HG02970 (cell line): ENCODE data around the gene FASN.

Experiments used
- ATAC-seq: cut with Tn5 transposase; IDR thresholded peaks from one replicate; pipeline ENCODE4 v1.9.1; 2021; ENCODE audit warnings: mild to moderate bottlenecking, moderate library complexity, moderate number of reproducible peaks; ENCODE audit not compliant: unreplicated experiment, low FRiP score

Gene FASN

GRCh38 chr17:82089723-82090548 is 8.1 kb downstream of the FASN start:
- no peak for ATAC-seq

- ATAC-seq: no peak
Measured at GRCh38 chr17:82088838-82089722, 9.0 kb downstream of the FASN start.

DNA sequence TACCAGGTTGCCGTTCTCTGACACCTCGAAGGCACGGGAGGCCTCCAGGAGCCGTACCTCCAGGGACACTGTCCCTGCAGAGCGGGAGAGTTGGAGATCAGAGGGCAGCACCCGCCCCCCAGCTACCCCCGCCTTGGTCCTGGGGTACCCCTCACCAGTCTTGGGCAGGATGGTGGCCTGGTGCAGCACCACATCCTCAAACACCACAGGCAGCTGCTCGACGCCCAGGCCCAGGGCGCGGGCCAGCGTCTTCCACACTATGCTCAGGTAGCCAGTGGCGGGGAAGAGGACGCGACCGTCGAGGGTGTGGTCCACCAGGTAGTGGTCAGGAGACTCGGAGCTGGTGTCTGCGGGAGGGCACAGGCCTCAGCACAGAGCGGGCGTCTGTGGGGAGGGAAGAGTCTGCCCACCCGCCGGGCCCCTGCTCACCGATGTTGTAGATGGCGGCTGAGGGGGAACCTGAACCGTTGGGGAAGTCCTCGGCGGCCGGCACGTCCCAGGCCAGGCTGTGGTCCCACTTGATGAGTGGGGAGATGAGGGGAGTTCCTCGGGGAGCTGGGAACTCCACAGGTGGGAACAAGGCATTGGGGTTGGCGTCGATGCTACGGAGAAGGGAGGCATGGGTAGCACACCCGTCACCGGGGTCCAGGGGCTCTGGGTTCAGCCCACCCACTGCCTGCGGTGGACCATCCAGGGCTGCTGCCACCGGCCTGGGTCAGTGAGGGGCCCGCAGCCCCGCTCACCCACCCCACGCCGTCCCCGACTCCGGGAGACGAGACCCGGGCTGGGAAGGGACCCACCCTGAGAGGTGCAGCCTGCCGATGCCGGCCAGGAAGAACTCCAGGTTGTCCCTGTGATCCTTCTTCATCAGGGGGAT is 9.8 kb downstream of the FASN start:
- no peak for ATAC-seq

GRCh38 chr17:82086941-82087906 is 10.8 kb downstream of the FASN start:
- ATAC-seq: no peak

DNA sequence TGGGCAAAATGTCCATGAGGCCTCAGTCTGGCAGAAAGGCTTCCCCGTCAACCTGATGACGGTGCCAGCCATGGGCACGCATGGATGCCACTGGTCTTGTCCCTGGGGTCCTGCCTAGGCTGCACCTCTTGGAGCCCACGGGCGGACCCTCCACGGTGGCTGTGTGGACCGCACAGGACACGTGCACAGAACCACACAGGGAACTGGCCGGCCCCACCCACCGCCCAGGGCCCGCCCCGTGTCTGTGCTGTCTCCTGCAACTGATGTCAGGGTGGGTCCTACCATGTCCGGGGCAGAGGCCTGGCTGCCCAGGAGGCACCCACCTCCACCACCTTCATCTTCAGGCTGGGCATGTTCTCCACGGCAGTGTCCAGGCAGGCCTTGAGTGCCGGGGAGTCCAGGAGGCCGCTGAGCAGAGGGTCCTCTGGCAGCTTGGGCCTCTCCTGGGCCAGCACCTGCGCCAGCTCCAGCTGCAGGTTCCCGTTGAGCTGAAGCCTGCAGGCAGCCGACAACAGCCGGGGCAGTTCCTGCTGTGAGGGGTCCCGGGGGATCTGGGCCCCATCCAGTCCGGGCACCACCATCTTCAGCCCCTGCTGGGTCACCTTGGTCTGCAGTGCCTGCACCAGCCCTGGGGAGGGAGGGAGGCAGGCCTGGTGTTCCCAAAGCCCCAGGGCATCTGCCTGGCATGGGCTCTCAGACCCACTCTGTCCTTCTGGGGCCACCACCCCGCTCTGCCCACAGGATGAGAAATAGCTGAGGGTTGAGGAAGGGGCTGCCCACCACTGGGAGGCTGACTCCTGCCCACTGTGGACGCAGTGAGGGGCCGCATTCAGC is 11.9 kb downstream of the FASN start:
- ATAC-seq: no peak

- ATAC-seq: no peak
Measured at GRCh38 chr17:82085031-82085861, 12.8 kb downstream of the FASN start.

- no peak for ATAC-seq
Measured at GRCh38 chr17:82084373-82085030, 13.5 kb downstream of the FASN start.

DNA sequence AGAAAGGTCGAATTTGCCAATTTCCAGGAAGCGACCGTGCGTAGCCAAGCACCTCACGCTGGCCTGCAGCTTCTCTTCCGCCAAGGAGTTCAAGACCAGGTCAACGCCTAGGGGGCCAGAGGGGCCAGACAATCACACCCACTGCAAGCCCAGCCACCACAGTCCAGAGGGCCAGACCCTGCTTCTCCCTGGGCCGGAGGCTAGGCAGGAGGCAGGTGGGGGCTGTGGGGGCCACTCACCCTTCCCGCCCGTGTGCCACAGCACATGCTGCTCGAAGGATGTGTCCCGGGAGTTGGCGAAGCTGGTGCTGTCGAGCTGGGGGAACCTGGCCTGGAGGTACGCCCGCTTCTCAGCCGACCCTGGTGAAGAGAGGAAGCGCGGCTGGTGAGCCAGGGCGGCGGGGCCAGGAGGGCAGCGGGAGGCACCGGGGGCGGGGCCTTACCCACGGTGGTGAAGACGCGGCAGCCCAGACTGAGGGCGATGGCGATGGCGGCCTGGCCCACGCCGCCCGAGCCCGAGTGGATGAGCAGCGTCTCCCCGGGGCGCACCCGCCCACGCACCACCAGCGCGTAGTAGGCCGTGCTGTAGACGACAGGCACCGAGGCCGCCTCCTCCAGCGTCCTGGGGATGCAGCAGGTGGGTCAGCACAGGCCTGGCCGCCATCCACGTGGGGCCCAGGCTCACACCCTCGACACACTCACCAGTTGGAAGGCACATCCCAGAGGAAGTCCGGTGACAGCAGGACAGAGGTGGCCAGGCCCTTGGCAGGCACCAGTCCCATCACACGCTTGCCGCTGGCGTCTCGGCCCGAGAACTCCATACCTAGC is 14.3 kb downstream of the FASN start:
- no peak for ATAC-seq

- ATAC-seq: no peak
Measured at GRCh38 chr17:82083009-82083408, 15.0 kb downstream of the FASN start.

DNA sequence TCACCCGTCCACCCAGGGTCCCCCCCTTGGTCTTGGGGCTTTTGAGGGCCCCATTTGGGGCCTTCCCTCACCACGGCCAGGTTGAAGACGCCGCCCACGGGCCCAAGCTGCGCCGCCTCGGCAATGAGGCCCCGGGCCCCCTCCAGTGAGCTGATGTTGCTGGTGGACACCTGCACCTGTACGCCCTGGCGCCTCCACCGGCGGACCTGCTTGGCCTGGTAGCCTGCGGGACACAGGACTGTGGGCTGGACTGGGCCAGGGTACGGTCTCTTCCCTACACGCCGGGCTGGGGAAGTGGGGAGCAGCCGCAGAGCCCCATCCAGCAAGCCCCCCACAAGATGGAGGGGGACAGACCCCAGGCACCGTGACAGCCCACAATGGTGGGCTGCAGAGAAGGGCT is 15.6 kb downstream of the FASN start:
- no peak for ATAC-seq

DNA sequence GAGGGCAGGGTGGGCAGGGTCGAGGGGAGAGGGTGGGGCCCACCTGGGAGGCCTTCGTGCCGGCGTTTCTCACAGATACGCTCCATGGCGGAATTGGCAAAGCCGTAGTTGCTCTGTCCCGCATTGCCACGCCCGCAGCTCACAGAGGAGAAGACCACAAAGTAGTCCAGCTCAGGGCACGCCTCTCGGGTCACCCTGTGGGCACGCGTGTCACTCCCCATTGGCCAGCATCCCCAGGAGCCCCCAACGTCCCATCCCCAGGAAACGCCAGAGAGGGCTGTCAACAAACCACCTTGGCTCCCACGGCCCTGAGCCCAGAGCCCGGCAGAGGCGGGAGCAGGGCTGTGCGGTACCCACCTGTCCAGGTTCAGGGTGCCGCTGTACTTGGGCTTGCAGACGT is 16.1 kb downstream of the FASN start:
- ATAC-seq: no peak

GRCh38 chr17:82081546-82081945 is 16.5 kb downstream of the FASN start:
- no peak for ATAC-seq

GRCh38 chr17:82080789-82081464 is 17.1 kb downstream of the FASN start:
- no peak for ATAC-seq

GRCh38 chr17:82080048-82080788 is 17.8 kb downstream of the FASN start:
- ATAC-seq: no peak

DNA sequence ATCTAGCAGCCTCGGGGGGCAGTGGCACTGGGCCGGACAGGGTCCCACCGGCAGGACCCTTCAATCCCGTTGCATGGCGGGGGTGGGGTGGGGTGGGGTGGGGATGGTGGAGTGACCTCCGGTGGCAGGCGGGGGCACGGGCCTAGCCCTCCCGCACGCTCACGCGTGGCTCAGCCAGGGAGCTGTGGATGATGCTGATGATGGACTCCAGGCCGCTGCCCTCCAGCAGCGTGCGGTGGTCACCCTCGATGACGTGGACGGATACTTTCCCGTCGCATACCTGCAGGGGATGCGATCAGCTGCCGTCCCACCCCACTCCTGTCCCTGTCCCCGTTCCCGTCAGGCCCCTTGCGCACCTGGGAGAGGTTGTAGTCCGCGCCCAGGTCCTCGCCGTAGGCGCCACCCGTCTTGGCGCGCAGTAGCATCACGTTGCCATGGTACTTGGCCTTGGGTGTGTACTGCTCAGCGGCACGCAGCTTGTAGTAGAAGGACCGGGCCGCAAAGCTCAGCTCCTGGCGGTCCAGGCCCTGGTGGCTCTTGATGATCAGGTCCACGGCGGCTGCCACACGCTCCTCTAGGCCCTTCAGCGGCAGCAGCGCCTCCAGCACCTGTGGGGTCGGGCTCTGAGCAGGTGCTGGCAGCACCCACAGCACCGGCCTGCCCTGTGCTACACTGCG is 18.9 kb downstream of the FASN start:
- ATAC-seq: no peak
